Activated naive CD4-positive, alpha-beta T cell treated with anti-CD3 and anti-CD28 coated beads, Interleukin-2, amount 50 U/mL, for 24 hours (primary cell): ENCODE data around the gene ANKRD1.
"Not testable (repeated sequence)": the region's sequence is repeated elsewhere in the genome, so short reads cannot be mapped to it uniquely, and the experiment has no call there.

Experiments
- H3K27ac Mint-ChIP-seq: one replicate; pipeline ENCODE4 v1.8.0; 2021; ENCODE audit warnings: mild to moderate bottlenecking, mixed read lengths
- H3K27me3 Mint-ChIP-seq: one replicate; pipeline ENCODE4 v1.8.0; 2021; ENCODE audit warnings: mixed read lengths
- H3K36me3 Mint-ChIP-seq: one replicate; pipeline ENCODE4 v1.8.0; 2021; ENCODE audit warnings: mixed read lengths
- H3K4me1 Mint-ChIP-seq: one replicate; pipeline ENCODE4 v1.8.0; 2021; ENCODE audit warnings: mixed read lengths
- H3K4me3 Mint-ChIP-seq: one replicate; pipeline ENCODE4 v1.8.0; 2021; ENCODE audit warnings: mild to moderate bottlenecking, mixed read lengths
- H3K9me3 Mint-ChIP-seq: one replicate; pipeline ENCODE4 v1.8.0; 2021; ENCODE audit warnings: mixed read lengths

ANKRD1 gene

GRCh38 chr10:90944749-90945148, 23.9 kb upstream of the ANKRD1 start:
- H3K4me3 Mint-ChIP-seq, result no peak overlapping the region
- H3K9me3 Mint-ChIP-seq, result no peaks in the 10 kb centered on the region
- peaks cover 15% of the 10 kb centered on the region for H3K4me1 Mint-ChIP-seq
- H3K27me3 Mint-ChIP-seq, result no peaks in the 10 kb centered on the region
- H3K27ac Mint-ChIP-seq, result no peak overlapping the region
- H3K36me3 Mint-ChIP-seq, result no peaks in the 10 kb centered on the region

DNA sequence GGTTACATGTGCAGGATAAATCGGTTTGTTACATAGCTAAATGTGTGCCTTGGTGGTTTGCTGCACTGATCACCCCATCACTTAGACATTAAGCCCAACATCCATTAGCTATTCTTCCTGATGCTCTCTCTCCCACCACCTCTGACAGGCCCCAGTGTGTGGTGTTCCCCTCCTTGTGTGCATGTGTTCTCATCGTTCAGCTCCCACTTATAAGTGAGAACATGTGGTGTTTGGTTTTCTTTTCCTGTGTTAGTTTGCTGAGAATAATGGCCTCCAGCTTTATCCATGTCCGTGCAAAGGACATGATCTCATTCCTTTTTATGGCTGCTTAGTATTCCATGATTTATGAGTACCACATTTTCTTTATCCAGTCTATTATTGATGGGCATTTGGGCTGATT, 22.1 kb upstream of the ANKRD1 start:
- not testable (repeated sequence) for H3K4me3 Mint-ChIP-seq, H3K27me3 Mint-ChIP-seq, H3K36me3 Mint-ChIP-seq, H3K27ac Mint-ChIP-seq, H3K9me3 Mint-ChIP-seq
- H3K4me1 Mint-ChIP-seq, result peaks cover 15% of the 10 kb centered on the region

- no peak overlapping the region for H3K4me3 Mint-ChIP-seq
- H3K9me3 Mint-ChIP-seq, result no peaks in the 10 kb centered on the region
- no peaks in the 10 kb centered on the region for H3K27me3 Mint-ChIP-seq
- H3K27ac Mint-ChIP-seq, result no peak overlapping the region
- H3K36me3 Mint-ChIP-seq, result no peaks in the 10 kb centered on the region
- H3K4me1 Mint-ChIP-seq, result no peaks in the 10 kb centered on the region
Measured at GRCh38 chr10:90939648-90940047, 18.8 kb upstream of the ANKRD1 start.

DNA sequence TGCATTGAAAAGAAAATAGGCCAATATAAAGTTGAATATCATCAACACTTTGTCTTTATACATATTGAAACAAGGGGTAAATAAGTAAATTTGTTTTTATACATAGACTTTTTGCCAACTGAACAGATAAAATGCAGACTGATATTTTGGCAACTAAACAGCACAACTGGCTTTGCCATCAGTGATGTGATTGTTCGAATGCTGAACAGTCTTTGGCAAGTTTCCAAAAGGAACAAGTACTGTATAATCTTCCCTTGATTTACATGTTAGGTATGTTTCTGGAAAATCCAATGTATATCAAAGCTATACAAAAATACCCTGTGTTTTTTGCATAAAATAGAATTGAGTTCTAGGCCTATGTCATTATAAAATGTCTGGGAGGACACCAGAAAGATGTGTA, 18.2 kb upstream of the ANKRD1 start:
- no peaks in the 10 kb centered on the region for H3K27me3 Mint-ChIP-seq
- no peaks in the 10 kb centered on the region for H3K4me1 Mint-ChIP-seq
- no peak overlapping the region for H3K4me3 Mint-ChIP-seq
- no peaks in the 10 kb centered on the region for H3K36me3 Mint-ChIP-seq
- no peaks in the 10 kb centered on the region for H3K9me3 Mint-ChIP-seq
- no peak overlapping the region for H3K27ac Mint-ChIP-seq

DNA sequence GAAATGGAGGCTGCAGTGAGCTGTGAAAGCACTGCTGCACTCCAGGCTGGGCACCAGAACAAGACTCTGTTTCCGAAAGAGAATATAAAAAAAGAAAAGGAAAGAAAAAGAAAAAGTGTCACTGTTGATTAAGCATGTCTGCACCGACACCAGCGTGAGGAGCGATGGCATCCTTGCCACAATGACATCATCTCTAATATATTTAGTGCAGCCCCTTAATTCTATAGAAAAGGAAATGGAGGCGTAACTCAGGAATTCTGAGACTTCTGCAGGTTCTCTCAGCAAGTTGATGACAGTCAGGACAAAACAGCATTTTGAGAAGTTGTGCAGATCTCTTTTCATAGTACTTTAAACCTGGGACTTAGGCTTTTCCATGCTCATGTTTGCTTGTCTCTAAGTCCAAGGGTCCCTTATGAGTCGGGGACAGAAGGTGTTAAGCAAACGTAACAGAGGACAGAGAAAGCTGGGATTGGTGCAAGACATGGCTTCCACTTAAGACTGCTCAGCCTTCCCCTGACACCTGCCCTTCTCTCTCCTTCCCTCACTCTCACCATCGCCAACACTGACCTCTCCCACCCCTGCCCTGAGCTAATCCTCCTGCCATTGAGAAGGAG, 16.9 kb upstream of the ANKRD1 start:
- Mint-ChIP-seq H3K4me1 (no peaks in the 10 kb centered on the region), H3K36me3 (no peaks in the 10 kb centered on the region), H3K27me3 (no peaks in the 10 kb centered on the region), H3K9me3 (no peaks in the 10 kb centered on the region), H3K27ac (no peak overlapping the region), H3K4me3 (no peak overlapping the region)

- no peaks in the 10 kb centered on the region for H3K9me3 Mint-ChIP-seq
- no peaks in the 10 kb centered on the region for H3K36me3 Mint-ChIP-seq
- H3K27ac Mint-ChIP-seq, result no peak overlapping the region
- no peaks in the 10 kb centered on the region for H3K27me3 Mint-ChIP-seq
- no peaks in the 10 kb centered on the region for H3K4me1 Mint-ChIP-seq
- H3K4me3 Mint-ChIP-seq, result no peak overlapping the region
Measured at GRCh38 chr10:90936276-90936659, 15.4 kb upstream of the ANKRD1 start.

DNA sequence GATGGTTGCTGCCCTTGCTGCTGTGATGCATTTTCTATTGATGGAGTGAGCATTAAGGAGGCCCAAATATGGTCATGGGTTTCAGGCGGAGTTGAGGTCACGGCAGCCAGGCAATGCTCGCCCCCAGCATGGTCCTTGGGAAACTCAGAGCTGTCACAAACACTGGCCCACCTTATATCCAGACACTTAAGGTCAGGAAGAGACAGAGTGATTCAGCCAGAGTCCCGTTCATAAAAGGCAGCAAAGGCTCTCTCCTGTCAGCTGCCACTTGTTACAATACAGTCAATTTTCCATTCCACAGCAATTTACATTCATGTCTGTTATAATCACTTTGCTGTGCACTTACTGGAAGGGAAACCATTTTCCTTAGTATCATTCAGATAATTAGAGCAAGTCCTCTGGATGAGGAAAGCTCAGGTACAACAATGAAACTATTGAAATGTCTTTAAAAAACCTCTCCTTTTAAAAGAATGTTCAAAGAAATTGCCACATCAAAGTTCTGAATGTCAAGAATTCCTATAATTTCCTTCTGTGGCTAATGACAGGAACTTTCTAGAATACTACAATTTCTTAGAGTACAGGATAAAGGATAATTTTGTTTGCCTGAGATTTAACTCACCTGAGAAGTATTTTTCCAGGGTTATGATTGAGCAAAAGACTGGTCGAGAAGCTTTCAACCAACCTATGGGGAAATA, 14.8 kb upstream of the ANKRD1 start:
- no peak overlapping the region for H3K4me3 Mint-ChIP-seq
- H3K4me1 Mint-ChIP-seq, result no peaks in the 10 kb centered on the region
- H3K27me3 Mint-ChIP-seq, result peaks cover 1% of the 10 kb centered on the region
- H3K36me3 Mint-ChIP-seq, result no peaks in the 10 kb centered on the region
- H3K27ac Mint-ChIP-seq, result no peak overlapping the region
- no peaks in the 10 kb centered on the region for H3K9me3 Mint-ChIP-seq

DNA sequence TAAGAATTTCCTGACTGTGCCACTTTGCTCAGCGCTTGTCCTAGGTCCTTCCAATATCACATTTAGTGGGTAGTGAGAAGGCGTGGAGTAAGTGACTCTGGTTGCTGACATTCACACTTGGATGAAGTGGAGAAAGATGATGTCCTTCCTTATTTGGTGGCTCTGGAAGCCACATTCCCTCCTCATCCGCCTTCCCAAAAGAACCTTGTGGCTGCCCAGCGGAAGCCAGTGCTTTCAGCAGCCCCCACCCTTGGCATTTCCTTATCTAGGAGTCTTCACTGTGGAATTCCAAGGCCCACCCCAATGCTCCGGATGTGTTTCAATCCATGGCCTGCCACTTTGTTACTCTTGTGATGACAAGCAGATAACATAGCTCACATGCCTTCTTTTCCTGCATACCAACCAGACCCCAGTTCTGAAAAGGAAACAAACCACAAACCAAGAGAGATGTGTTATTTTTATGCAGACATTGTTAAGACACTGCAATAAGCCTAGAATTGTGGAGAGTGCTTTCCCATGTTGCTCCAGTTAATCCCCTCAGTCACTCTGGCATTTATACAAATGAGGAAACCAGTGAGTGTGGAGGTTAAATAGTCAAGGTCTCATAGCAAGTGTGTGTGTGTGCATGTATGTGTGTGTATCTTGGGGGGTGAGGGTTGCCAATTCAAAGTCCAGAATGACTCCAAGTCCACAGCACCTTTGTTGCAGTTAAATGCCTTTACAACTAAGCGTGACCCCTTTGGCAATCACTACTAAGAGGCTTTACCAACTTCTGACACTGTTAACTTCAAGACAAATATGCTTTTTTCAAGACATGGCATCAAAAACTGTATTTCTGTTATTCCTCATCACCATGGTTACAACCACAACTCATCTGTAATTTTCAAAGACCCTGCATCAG, 10.3 kb upstream of the ANKRD1 start:
- Mint-ChIP-seq H3K4me3 (no peak overlapping the region), H3K9me3 (no peaks in the 10 kb centered on the region), H3K27ac (no peak overlapping the region), H3K4me1 (no peaks in the 10 kb centered on the region), H3K36me3 (no peaks in the 10 kb centered on the region), H3K27me3 (peaks cover 12% of the 10 kb centered on the region)

- Mint-ChIP-seq H3K27ac (no peak overlapping the region), H3K9me3 (no peaks in the 10 kb centered on the region), H3K4me3 (no peak overlapping the region), H3K36me3 (no peaks in the 10 kb centered on the region), H3K27me3 (peaks cover 12% of the 10 kb centered on the region), H3K4me1 (no peaks in the 10 kb centered on the region)
Measured at GRCh38 chr10:90930070-90930837, 9.4 kb upstream of the ANKRD1 start.

DNA sequence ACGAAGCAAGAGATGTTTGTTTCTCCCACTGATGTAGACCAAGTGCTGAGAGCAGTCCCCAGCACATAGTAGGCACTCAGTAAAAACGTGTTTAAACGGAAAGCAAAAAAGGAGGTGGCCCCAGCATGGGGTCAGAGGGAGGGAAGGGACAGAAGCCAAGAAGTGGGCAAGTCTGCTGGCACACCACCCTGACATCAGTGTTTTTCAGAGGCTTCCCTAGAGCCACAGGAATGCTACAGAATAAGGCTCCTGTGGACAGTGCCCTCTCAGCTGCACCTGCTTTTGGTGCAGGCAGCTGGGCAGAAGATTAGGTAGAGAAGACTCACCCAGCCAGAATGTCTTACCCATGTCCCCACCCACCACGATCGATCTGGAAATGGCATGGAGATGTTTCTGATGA, 8.3 kb upstream of the ANKRD1 start:
- no peaks in the 10 kb centered on the region for H3K4me1 Mint-ChIP-seq
- no peak overlapping the region for H3K4me3 Mint-ChIP-seq
- H3K27ac Mint-ChIP-seq, result no peak overlapping the region
- H3K9me3 Mint-ChIP-seq, result no peaks in the 10 kb centered on the region
- H3K27me3 Mint-ChIP-seq, result peaks cover 12% of the 10 kb centered on the region
- no peaks in the 10 kb centered on the region for H3K36me3 Mint-ChIP-seq

GRCh38 chr10:90927293-90927692, 6.4 kb upstream of the ANKRD1 start:
- Mint-ChIP-seq H3K27me3 (peaks cover 13% of the 10 kb centered on the region), H3K36me3 (no peaks in the 10 kb centered on the region), H3K4me1 (no peaks in the 10 kb centered on the region), H3K4me3 (no peak overlapping the region), H3K27ac (no peak overlapping the region), H3K9me3 (no peaks in the 10 kb centered on the region)

DNA sequence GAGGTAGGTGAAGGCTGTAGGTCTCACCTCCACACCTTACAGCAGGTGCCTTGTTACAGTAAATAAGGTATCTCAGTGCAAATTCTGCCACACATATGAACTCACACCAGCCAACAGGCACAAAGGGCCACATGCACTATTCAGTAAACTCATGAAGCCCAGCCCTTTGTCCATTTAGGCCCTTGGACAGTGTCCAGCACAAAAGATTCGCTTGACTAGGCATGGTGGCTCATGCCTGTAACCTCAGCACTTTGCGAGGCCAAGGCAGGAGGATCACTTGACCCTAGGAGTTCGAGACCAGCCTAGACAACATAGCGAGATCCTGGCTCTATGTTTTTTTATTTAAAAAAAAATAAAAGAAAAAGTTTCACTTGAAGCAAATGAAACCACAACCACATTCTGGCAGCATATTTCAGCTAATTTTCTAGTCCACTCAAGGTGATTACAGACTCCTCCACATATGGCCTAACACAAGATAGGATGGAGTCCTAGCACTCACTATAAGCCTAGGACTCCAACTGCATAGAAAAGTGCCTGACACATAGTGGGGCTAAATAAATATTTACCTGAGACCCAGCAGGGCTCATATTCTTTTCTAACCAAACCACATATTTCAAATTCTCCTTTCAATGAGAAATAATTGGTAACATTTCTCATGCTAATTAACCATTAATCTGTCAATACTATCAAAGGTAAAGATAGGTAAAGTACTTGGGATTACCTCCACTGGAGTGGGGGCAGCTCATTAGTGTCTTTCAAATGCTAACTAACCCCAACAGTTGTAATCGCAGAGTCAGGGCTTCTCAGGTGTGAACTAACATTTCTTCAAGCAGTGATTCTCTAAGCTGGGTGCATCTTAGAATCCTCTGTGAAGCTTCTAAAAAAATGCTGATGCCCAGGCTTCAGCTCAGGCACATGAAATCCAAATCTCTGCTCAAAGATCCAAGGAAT, 4.5 kb upstream of the ANKRD1 start:
- H3K27me3 Mint-ChIP-seq, result peaks cover 14% of the 10 kb centered on the region
- H3K9me3 Mint-ChIP-seq, result no peaks in the 10 kb centered on the region
- H3K36me3 Mint-ChIP-seq, result no peaks in the 10 kb centered on the region
- no peak overlapping the region for H3K27ac Mint-ChIP-seq
- no peak overlapping the region for H3K4me3 Mint-ChIP-seq
- no peaks in the 10 kb centered on the region for H3K4me1 Mint-ChIP-seq

DNA sequence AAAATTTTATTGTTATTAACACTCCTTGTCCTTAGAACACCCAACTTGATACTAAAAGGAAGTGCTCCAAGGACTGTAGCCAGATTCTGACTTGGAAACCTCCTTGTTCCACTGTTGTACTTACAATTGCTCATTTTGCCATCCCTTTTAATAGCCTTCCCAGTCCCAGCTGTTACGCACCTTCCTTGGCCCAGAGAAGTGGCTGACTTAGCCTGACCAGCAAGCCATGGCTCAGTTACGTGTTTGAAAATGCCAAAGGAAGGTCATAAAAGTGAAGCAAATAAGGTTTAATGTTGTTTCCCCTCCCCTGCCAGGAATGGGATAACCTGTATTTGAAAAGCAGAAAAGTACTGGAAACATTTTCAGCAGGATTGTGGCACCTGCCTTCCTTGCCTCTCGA, 3.7 kb upstream of the ANKRD1 start:
- H3K36me3 Mint-ChIP-seq, result no peaks in the 10 kb centered on the region
- no peak overlapping the region for H3K27ac Mint-ChIP-seq
- H3K4me3 Mint-ChIP-seq, result no peak overlapping the region
- no peaks in the 10 kb centered on the region for H3K9me3 Mint-ChIP-seq
- peaks cover 14% of the 10 kb centered on the region for H3K27me3 Mint-ChIP-seq
- H3K4me1 Mint-ChIP-seq, result no peaks in the 10 kb centered on the region

DNA sequence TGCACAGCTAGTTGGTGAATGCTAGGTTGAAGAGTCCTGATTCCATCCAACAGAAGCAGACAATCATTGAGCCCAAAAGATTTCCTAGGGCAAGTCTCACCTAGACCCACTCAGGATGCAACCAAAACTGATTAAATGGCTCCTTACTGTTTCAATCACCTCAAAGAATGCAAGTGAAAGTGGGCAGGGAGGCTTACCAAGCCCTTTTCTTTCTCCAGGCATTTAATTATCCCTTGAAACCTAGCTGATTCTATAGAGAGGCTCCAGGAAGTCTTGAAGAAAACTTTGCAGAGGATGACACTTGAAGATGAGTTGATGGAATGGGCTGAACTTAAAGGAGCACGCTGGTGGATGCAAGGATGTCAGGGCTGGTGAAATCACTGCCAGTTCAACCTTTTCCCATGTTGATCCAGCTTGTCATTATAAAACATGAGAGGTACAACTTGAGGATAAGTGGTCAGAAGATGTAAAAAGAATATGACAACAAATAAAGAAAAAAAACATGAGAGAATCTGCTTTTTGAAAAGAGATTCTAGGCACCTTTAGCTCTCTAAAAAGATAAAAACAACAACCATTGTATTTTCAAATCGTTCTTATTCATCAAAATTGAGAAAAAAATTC, 2.3 kb upstream of the ANKRD1 start:
- no peak overlapping the region for H3K4me3 Mint-ChIP-seq
- no peaks in the 10 kb centered on the region for H3K9me3 Mint-ChIP-seq
- H3K36me3 Mint-ChIP-seq, result no peaks in the 10 kb centered on the region
- no peaks in the 10 kb centered on the region for H3K4me1 Mint-ChIP-seq
- H3K27me3 Mint-ChIP-seq, result peaks cover 10% of the 10 kb centered on the region
- no peak overlapping the region for H3K27ac Mint-ChIP-seq
